Measurements from ENCODE around the gene SLC10A7. TPM values are rescaled to one million over a fixed set of nuclear protein-coding genes. Genes with fewer than 3 reads are reported as not detected.

Gene SLC10A7
- total and polyA plus RNA-seq, 2 of the 13 experiments (the other 11 are each of a cell fraction or from before 2014, with no cell fraction given), result 18.5 to 18.8 TPM

DNA sequence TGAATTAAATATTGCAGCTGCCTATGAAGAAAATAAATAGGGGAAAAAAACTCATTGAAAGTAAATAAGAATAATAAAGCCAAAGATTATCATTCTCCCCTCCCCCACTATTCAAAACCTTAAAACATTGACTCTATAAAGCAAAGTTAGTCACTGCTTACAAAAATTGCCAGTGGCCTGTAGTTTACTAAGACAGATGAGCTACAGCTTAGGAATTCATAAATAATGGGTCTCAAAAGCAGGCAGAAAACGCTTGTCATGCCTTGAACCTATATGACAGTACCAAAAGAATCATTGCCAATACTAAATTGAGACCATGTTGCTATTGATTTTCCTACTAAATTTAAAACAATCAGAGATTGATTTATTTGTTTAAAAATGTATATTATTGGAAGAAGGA lies 78.9 kb downstream of the SLC10A7 start:
- no peak overlapping the region for H3K4me3 ChIP-seq (replicated peaks in 1 of 3; ENCODE audit: insufficient read depth in 1 of 3, low read depth in 2 of 3, low read length in 3 of 3)
- H3K9ac ChIP-seq (ENCODE audit: insufficient read depth, low read depth, low read length), result no peak overlapping the region
- no peak for FAIRE-seq
- no peak overlapping the region for H2AFZ ChIP-seq (ENCODE audit: low read length)
- no peaks in the 10 kb centered on the region; a peak in 1 of 5 replicates for H3K27me3 ChIP-seq (ENCODE audit: control insufficient read depth in 1 of 2, insufficient read depth in 2 of 2, low read length in 2 of 2)
- no TSS peak for BruUV-seq (replicated peaks)
- CTCF ChIA-PET (ENCODE audit: low intra/inter-chr PET ratio, low total read pairs), result no interaction called here
- WGBS (ENCODE audit: low lambda C conversion rate), result 90% methylated on average over 1 of the region's 1 CpG
- no peaks in the 10 kb centered on the region for H3K4me1 ChIP-seq (ENCODE audit: insufficient read depth, low read length)
- no peak for ATAC-seq
- no peaks in the 10 kb centered on the region for H3K9me3 ChIP-seq (ENCODE audit: low read length)
- H3K27ac ChIP-seq (ENCODE audit: extremely low read length, insufficient read depth, low read length), result no peak overlapping the region
- DNase-seq (ENCODE audit: low spot score), result no peak
- in situ Hi-C loops (cut with HindIII; ENCODE audit: extremely low pct_ligation_motif_present, low pct_unique_long_range_greater_than_20kb) (no loop called here), intact Hi-C loops (cut with micrococcal nuclease; ENCODE audit: unreplicated experiment) (no loop called here)
- TF ChIP-seq HDAC2 (CRISPR knock-in tag; IDR thresholded peaks at IDR 0.05) (no peak), ETS1 (CRISPR knock-in tag; IDR thresholded peaks at IDR 0.05) (no peak), ZEB1 (IDR thresholded peaks at IDR 0.05; ENCODE audit: insufficient replicate concordance, low read depth) (no peak), ISL2 (CRISPR knock-in tag; IDR thresholded peaks at IDR 0.05) (no peak), TFE3 (CRISPR knock-in tag; IDR thresholded peaks at IDR 0.05) (no peak), HHEX (CRISPR knock-in tag; IDR thresholded peaks at IDR 0.05) (no peak)
- no peak overlapping the region for H3K4me2 ChIP-seq (ENCODE audit: low read depth, low read length)
- no peaks in the 10 kb centered on the region for H3K36me3 ChIP-seq (replicated peaks in 1 of 2; ENCODE audit: control insufficient read depth in 1 of 2, insufficient read depth in 2 of 2, low read length in 2 of 2)
- no peaks in the 10 kb centered on the region for H3K79me2 ChIP-seq (ENCODE audit: insufficient read depth, low read length)
- POLR2A ChIA-PET, result no interaction called here
- no peaks in the 10 kb centered on the region for H4K20me1 ChIP-seq (ENCODE audit: insufficient read depth, low read length)

DNA sequence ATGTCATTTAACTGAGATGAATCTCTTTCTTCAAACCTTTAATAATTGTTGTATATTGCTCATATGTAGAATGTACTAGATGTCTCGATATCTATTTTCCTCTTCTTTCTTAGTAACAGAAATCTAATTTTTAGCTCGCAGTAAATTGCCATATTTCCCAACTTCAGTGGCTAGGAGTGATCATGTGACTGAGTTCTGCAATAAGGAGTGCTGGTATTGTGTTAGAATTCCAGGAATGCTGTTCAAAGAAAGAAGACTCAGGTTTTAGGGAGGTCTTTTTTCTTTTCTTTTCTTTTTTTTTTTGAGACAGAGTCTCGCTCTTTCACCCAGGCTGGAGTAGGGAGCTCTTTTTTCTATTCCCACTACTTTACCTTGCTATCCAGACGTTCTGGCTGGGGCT lies 81.7 kb downstream of the SLC10A7 start:
- no peaks in the 10 kb centered on the region for H3K79me2 ChIP-seq (ENCODE audit: insufficient read depth, low read length)
- H3K4me1 ChIP-seq (ENCODE audit: insufficient read depth, low read length), result no peaks in the 10 kb centered on the region
- ChIA-PET CTCF (ENCODE audit: low intra/inter-chr PET ratio, low total read pairs) (no interaction called here), POLR2A (no interaction called here)
- no peak for ATAC-seq
- TF ChIP-seq ATAD3A (CRISPR knock-in tag; IDR thresholded peaks at IDR 0.05), result no peak
- no peak for TF ChIP-seq MBNL3 (CRISPR knock-in tag; conservative IDR thresholded peaks at IDR 0.05)
- TF ChIP-seq BATF2 (CRISPR knock-in tag; IDR thresholded peaks at IDR 0.05), result no peak
- no peak for DNase-seq (ENCODE audit: low spot score)
- BruUV-seq (replicated peaks), result no TSS peak
- no peaks in the 10 kb centered on the region; a peak in 1 of 5 replicates for H3K27me3 ChIP-seq (ENCODE audit: control insufficient read depth in 1 of 2, insufficient read depth in 2 of 2, low read length in 2 of 2)
- no peak overlapping the region for H3K9ac ChIP-seq (ENCODE audit: insufficient read depth, low read depth, low read length)
- H3K27ac ChIP-seq (ENCODE audit: extremely low read length, insufficient read depth, low read length), result no peak overlapping the region
- 84% methylated on average over 4 of the region's 4 CpGs for WGBS (ENCODE audit: low lambda C conversion rate)
- no peak for FAIRE-seq
- H3K4me2 ChIP-seq (ENCODE audit: low read depth, low read length), result no peak overlapping the region
- intact Hi-C loops (cut with micrococcal nuclease; ENCODE audit: unreplicated experiment) (no loop called here), in situ Hi-C loops (cut with HindIII; ENCODE audit: extremely low pct_ligation_motif_present, low pct_unique_long_range_greater_than_20kb) (no loop called here)
- H3K9me3 ChIP-seq (ENCODE audit: low read length), result no peaks in the 10 kb centered on the region
- no peak overlapping the region for H2AFZ ChIP-seq (ENCODE audit: low read length)
- no peaks in the 10 kb centered on the region for H3K36me3 ChIP-seq (replicated peaks in 1 of 2; ENCODE audit: control insufficient read depth in 1 of 2, insufficient read depth in 2 of 2, low read length in 2 of 2)
- no peaks in the 10 kb centered on the region for H4K20me1 ChIP-seq (ENCODE audit: insufficient read depth, low read length)
- H3K4me3 ChIP-seq (replicated peaks in 1 of 3; ENCODE audit: insufficient read depth in 1 of 3, low read depth in 2 of 3, low read length in 3 of 3), result no peak overlapping the region

All from HepG2 (cell line).